Body of pancreas (tissue), 4 donors: ENCODE measurements around the gene TEX28.
"Not testable (repeated sequence)": the region's sequence is repeated elsewhere in the genome, so short reads cannot be mapped to it uniquely, and the experiment has no call there.

Source experiments
- POLR2A ChIP-seq, 3 donors: fragments of 450-650 bp; IDR thresholded peaks; one replicate each; pipeline ENCODE4 v1.6.1; 2016; ENCODE audit warnings: antibody characterized with exemption in 3 of 3, mild to moderate bottlenecking in 2 of 3
- TF ChIP-seq, protein P1 (sequence below), 7 experiments: fragments of 450-650 bp in 4 of 7; fragments of 200-600 bp in 3 of 7; sonication (generic) in 3 of 7; IDR thresholded peaks; one replicate each; pipeline ENCODE4 v1.5.1; 2016 to 2019; ENCODE audit warnings: antibody characterized with exemption in 7 of 7

- TF ChIP-seq, protein P1, sequence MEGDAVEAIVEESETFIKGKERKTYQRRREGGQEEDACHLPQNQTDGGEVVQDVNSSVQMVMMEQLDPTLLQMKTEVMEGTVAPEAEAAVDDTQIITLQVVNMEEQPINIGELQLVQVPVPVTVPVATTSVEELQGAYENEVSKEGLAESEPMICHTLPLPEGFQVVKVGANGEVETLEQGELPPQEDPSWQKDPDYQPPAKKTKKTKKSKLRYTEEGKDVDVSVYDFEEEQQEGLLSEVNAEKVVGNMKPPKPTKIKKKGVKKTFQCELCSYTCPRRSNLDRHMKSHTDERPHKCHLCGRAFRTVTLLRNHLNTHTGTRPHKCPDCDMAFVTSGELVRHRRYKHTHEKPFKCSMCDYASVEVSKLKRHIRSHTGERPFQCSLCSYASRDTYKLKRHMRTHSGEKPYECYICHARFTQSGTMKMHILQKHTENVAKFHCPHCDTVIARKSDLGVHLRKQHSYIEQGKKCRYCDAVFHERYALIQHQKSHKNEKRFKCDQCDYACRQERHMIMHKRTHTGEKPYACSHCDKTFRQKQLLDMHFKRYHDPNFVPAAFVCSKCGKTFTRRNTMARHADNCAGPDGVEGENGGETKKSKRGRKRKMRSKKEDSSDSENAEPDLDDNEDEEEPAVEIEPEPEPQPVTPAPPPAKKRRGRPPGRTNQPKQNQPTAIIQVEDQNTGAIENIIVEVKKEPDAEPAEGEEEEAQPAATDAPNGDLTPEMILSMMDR (IDR thresholded peaks at IDR 0.05), result not testable (repeated sequence)
- TF ChIP-seq POLR2A (IDR thresholded peaks at IDR 0.05), result not testable (repeated sequence)
Observed at GRCh38 chrX:154225292-154225691, 69.6 kb downstream of the TEX28 start.
